ENCODE results near the gene CST9. TPM values are rescaled to one million over a fixed set of nuclear protein-coding genes. Genes with fewer than 3 reads are reported as not detected.

CST9 gene
- total and polyA plus RNA-seq, 2 of the 8 experiments (the other 6 are each of a cell fraction or from before 2014, with no cell fraction given) = 0.05 to 0.19 TPM

GRCh38 chr20:23637282-23638221, 31.8 kb upstream of the CST9 start, which contains the start of gene CST3 (continued):
- TF ChIP-seq E2F6 (IDR thresholded peaks at IDR 0.05) = peak; percentile 37; the same call in 1 of the 2 replicates
- TF ChIP-seq, protein P1, sequence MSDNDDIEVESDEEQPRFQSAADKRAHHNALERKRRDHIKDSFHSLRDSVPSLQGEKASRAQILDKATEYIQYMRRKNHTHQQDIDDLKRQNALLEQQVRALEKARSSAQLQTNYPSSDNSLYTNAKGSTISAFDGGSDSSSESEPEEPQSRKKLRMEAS (IDR thresholded peaks at IDR 0.05) = peak; percentile 61
- TF ChIP-seq KDM4A (IDR thresholded peaks at IDR 0.05; ENCODE audit: low read depth, low read length, severe bottlenecking) = peak; percentile 100
- peak; percentile 39; the same call in 1 of the 2 replicates for TF ChIP-seq TAF1 (IDR thresholded peaks at IDR 0.05; ENCODE audit: low read depth, low read length)
- TF ChIP-seq BRCA1 (IDR thresholded peaks at IDR 0.05; ENCODE audit: low read depth, low read length) = no peak
- no peak for TF ChIP-seq SP4 (IDR thresholded peaks at IDR 0.05; ENCODE audit: low read length)
- TF ChIP-seq KDM1A (IDR thresholded peaks at IDR 0.05; ENCODE audit: borderline replicate concordance, low read length) = 0 out of 2 replicates have a peak, but pooled peaks have one; percentile 49
- peak; percentile 94 for TF ChIP-seq ASH2L (IDR thresholded peaks at IDR 0.05; ENCODE audit: low read length)
- TF ChIP-seq PHF8 (conservative IDR thresholded peaks at IDR 0.05; ENCODE audit: low read depth, low read length) = peak; percentile 65
- peak; percentile 69 for TF ChIP-seq CREB1 (IDR thresholded peaks at IDR 0.05)
- peak; percentile 33; the same call in 1 of the 2 replicates for TF ChIP-seq YY1 (IDR thresholded peaks at IDR 0.05; ENCODE audit: low read depth, low read length)
- TF ChIP-seq GABPA (IDR thresholded peaks at IDR 0.05; ENCODE audit: borderline replicate concordance, insufficient read depth, low read length) = no peak
- TF ChIP-seq EGR1 (IDR thresholded peaks at IDR 0.05; ENCODE audit: borderline replicate concordance, low read depth, low read length) = peak; percentile 71; the same call in 1 of the 2 replicates
- TF ChIP-seq POLR2A (IDR thresholded peaks at IDR 0.05; ENCODE audit: control extremely low read depth in 1 of 2, low read depth in 2 of 2, low read length in 2 of 2) = peak in 1 of 2 experiments; percentile 59; a peak in 2 of 3 replicates
- TF ChIP-seq RNF2 (IDR thresholded peaks at IDR 0.05; ENCODE audit: borderline replicate concordance, low read depth, low read length, missing control alignments, poor library complexity, severe bottlenecking) = peak; percentile 57
